Keratinocyte (primary cell): ENCODE measurements around the gene PPP1R26. TPM values are rescaled to one million over a fixed set of nuclear protein-coding genes. Genes with fewer than 3 reads are reported as not detected.

Source experiments
- DNase-seq: peaks from one replicate; pipeline ENCODE4 v3.0.0-alpha.2; 2011; ENCODE audit warnings: low read depth, missing footprints, low spot score
- FAIRE-seq: peaks from 2 replicates; lab custom pipeline; 2011; peaks lifted over from hg19 to GRCh38; lab: Jason Lieb, UNC
- H2AFZ ChIP-seq: 2 replicates; pipeline ENCODE4 v1.6.0; 2012; ENCODE audit warnings: low read length, control low read depth, inconsistent platforms; ENCODE audit not compliant: control insufficient read depth
- H3K27ac ChIP-seq: 2 replicates; pipeline ENCODE4 v1.5.1; 2011; ENCODE audit warnings: low read length; ENCODE audit not compliant: control insufficient read depth, insufficient read depth
- H3K27me3 ChIP-seq: 3 replicates; pipeline ENCODE4 v1.6.0; 2011; ENCODE audit warnings: low read length; ENCODE audit not compliant: control insufficient read depth, insufficient read depth; ENCODE audit errors: extremely low read depth
- H3K36me3 ChIP-seq, 2 experiments: 2 replicates in 1 of 2; 3 replicates in 1 of 2; pipeline ENCODE4 v1.5.1; 2011; ENCODE audit warnings: low read length in 2 of 2, mild to moderate bottlenecking in 1 of 2; ENCODE audit not compliant: control insufficient read depth in 2 of 2, insufficient read depth in 2 of 2; ENCODE audit errors: extremely low read depth in 1 of 2
- H3K4me1 ChIP-seq: 3 replicates; pipeline ENCODE4 v1.5.1; 2011; ENCODE audit warnings: low read length; ENCODE audit not compliant: control insufficient read depth, insufficient read depth; ENCODE audit errors: extremely low read depth
- H3K4me2 ChIP-seq: 3 replicates; pipeline ENCODE4 v1.6.0; 2011; ENCODE audit warnings: low read depth, low read length; ENCODE audit not compliant: control insufficient read depth, insufficient read depth; ENCODE audit errors: extremely low read depth
- H3K4me3 ChIP-seq, 3 experiments: fragments of 200-600 bp in 1 of 3; sonication (generic) in 1 of 3; 2 replicates in 2 of 3; 3 replicates in 1 of 3; pipeline ENCODE4 v1.5.1; 2011 to 2016; ENCODE audit warnings: low read length in 3 of 3, mild to moderate bottlenecking in 3 of 3, control low read depth in 2 of 3, inconsistent platforms in 1 of 3, low read depth in 1 of 3, mixed read lengths in 1 of 3, mixed run types in 1 of 3, moderate library complexity in 1 of 3; ENCODE audit not compliant: control insufficient read depth in 2 of 3, insufficient read depth in 2 of 3; ENCODE audit errors: extremely low read depth in 1 of 3
- H3K79me2 ChIP-seq: 2 replicates; pipeline ENCODE4 v1.6.0; 2012; ENCODE audit warnings: low read length; ENCODE audit not compliant: control insufficient read depth, insufficient read depth
- H3K9ac ChIP-seq: 3 replicates; pipeline ENCODE4 v1.6.0; 2011; ENCODE audit warnings: low read length; ENCODE audit not compliant: control insufficient read depth, insufficient read depth; ENCODE audit errors: extremely low read depth
- H3K9me1 ChIP-seq: 3 replicates; pipeline ENCODE4 v1.6.0; 2011; ENCODE audit warnings: low read length; ENCODE audit not compliant: control insufficient read depth, insufficient read depth; ENCODE audit errors: extremely low read depth
- H3K9me3 ChIP-seq: 2 replicates; pipeline ENCODE4 v1.5.1; 2012; ENCODE audit warnings: low read depth, low read length; ENCODE audit not compliant: control insufficient read depth
- H4K20me1 ChIP-seq: 3 replicates; pipeline ENCODE4 v1.6.0; 2011; ENCODE audit warnings: low read length; ENCODE audit not compliant: control insufficient read depth, insufficient read depth; ENCODE audit errors: extremely low read depth
- CTCF ChIP-seq, 3 experiments: IDR thresholded peaks in 1 of 3; conservative IDR thresholded peaks in 1 of 3; optimal IDR thresholded peaks in 1 of 3; 2 replicates in 2 of 3; 3 replicates in 1 of 3; pipeline versions ENCODE3 to v1.5.1; 2011; ENCODE audit warnings: low read length in 3 of 3, mild to moderate bottlenecking in 3 of 3, moderate library complexity in 2 of 3, control low read depth in 1 of 3, inconsistent platforms in 1 of 3; ENCODE audit not compliant: insufficient read depth in 2 of 3; ENCODE audit errors: extremely low read depth in 1 of 3
- EZH2 ChIP-seq: IDR thresholded peaks from one replicate; pipeline ENCODE4 v1.6.1; 2012; ENCODE audit warnings: inconsistent platforms, mild to moderate bottlenecking, low read length, moderate library complexity
- dilution Hi-C: fragments of 300-500 bp; cut with MboI; formaldehyde crosslinking; loops from one replicate; pipeline ENCODE4 v1.7.0; 2020; ENCODE audit warnings: low sequenced_read_pairs; ENCODE audit not compliant: extremely low pct_ligation_motif_present
- polyA plus RNA-seq, 5 experiments: library from polyadenylated mRNA; depleted of rRNA in 3 of 5; stranded (reverse) in 3 of 5; stranded (forward) in 1 of 5; unstranded in 1 of 5; fragments of >200 nt; gene quantifications; 1 replicate in 1 of 5; 2 replicates in 3 of 5; 3 replicates in 1 of 5; pipeline versions ENCODE4 v1.2.1 to v1.2.3, GENCODE V29; 2011 to 2012; ENCODE audit warnings: missing spikeins in 2 of 5, low read depth in 1 of 5, low replicate concordance in 1 of 5

The PPP1R26 gene
- polyA plus RNA-seq, 1 donor (not counting 4 experiments of a cell fraction or from before 2014, with no cell fraction given) = 4.3 TPM

DNA sequence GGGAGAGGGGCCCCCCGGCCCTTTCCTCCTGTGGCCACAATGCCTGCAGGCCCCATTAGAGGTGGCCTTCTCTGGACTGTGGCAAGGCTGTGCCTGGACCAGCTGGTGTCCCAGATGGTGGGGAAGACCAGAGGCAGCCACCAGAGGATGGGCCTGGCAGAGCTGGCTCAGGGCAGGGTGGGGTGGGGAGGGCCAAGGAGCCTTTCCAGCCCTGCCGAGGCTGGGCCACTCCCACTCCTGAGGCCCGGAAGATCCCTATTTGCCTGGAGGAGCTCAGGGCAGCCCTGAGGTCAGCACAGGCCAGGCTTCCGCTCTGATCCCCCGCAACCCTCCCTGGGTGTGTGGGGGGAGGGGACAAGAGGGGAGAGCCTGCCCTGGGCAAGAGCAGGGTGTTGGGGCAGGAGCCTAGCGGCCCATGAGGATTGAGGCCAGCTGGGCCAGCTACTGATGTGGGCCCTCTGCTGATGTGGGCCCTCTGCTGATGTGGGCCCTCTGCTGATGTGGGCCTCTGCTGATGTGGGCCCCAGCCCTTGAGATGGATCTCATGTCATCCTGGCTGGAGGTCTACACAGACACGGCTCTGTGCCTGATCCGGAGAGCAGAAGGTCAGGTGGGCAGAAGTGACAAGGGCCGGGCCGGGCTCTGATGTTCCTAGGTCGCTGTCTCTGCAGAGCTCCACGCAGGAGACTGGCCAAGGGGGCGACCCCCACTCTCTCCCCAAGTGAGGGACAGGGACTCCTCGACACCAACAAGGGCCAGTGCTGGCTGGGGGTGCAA is 26.9 kb downstream of the PPP1R26 start:
- H3K4me2 ChIP-seq = no peak overlapping the region
- H3K27ac ChIP-seq = no peak overlapping the region
- peaks cover 21 to 24% of the 10 kb centered on the region in 2 experiments for H3K36me3 ChIP-seq
- no peak for FAIRE-seq
- dilution Hi-C loops = no loop called here
- H3K9me3 ChIP-seq = no peaks in the 10 kb centered on the region
- no peak overlapping the region for H3K4me3 ChIP-seq
- H3K79me2 ChIP-seq = peaks cover 21% of the 10 kb centered on the region
- TF ChIP-seq EZH2 (no peak), CTCF (optimal IDR thresholded peaks at IDR 0.05 in 1 of 3, IDR thresholded peaks at IDR 0.05 in 1 of 3, conservative IDR thresholded peaks at IDR 0.05 in 1 of 3; ENCODE audit: extremely low read depth in 1 of 3, insufficient read depth in 2 of 3, low read length in 3 of 3) (no peak)
- no peaks in the 10 kb centered on the region for H3K9me1 ChIP-seq
- no peak overlapping the region for H3K9ac ChIP-seq
- H4K20me1 ChIP-seq = peaks cover 5% of the 10 kb centered on the region
- H3K27me3 ChIP-seq = no peaks in the 10 kb centered on the region
- H3K4me1 ChIP-seq = peaks cover 14% of the 10 kb centered on the region
- H2AFZ ChIP-seq = no peak overlapping the region
- DNase-seq = no peak

DNA sequence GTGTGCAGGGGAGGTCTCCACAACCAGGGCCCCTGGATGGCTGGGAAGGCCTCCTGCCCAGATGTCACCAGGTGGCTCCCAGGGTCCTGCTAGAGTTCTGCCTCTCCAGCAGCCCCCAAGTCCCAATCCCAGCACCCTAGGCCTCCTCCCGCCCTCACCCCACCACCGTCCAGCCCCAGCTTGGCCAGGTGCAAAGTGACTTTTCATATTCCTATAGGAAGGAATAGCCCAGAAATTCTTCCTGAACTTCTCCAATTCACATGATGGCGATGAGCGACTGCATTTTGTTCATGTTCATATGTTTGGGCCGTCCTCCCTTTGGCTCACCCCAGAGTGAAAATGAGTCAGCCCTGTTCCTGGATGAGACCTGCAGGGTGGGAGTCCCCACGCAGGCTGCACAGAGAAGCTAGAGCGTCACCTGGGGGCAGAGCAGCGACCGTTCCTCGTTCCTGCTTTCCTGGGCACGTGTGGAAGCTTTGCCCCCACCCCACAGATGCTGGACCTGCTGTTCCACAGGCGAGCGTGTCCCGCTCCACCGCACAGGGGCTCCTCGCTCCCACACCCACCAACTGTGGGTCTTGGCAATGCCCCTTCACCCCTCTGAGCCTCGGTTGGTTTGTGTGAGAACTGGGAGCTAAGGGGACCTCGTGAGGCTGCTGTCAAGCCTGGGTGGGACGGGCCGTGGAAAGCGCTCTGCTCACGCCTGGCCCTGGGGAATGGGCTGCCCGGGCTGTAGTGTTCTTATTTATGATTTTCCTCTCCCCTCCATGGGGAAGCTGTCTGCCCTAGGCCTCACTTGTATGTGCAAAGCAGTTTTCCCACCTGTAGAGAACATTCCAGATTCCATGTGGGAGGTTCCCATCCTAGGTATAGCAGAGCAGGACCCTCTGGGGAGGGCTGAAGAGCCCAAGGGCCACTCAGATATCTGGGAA is 27.8 kb downstream of the PPP1R26 start:
- Histone ChIP-seq H3K36me3 (peaks cover 21 to 22% of the 10 kb centered on the region in 2 experiments), H4K20me1 (peaks cover 5% of the 10 kb centered on the region), H3K4me1 (peaks cover 13% of the 10 kb centered on the region), H3K79me2 (peaks cover 13% of the 10 kb centered on the region), H3K4me3 (no peak overlapping the region), H3K27ac (no peak overlapping the region), H2AFZ (no peak overlapping the region), H3K4me2 (no peak overlapping the region), H3K9me1 (no peaks in the 10 kb centered on the region), H3K9ac (no peak overlapping the region), H3K27me3 (no peaks in the 10 kb centered on the region), H3K9me3 (no peaks in the 10 kb centered on the region)
- dilution Hi-C loops = no loop called here
- no peak for TF ChIP-seq EZH2
- no peak for TF ChIP-seq CTCF (optimal IDR thresholded peaks at IDR 0.05 in 1 of 3, IDR thresholded peaks at IDR 0.05 in 1 of 3, conservative IDR thresholded peaks at IDR 0.05 in 1 of 3; ENCODE audit: extremely low read depth in 1 of 3, insufficient read depth in 2 of 3, low read length in 3 of 3)
- DNase-seq (no peak), FAIRE-seq (no peak)
